ENCODE measurements around the gene TTC22. TPM values are rescaled to one million over a fixed set of nuclear protein-coding genes. Genes with fewer than 3 reads are reported as not detected.

The TTC22 gene
- not detected in 2 replicates for total RNA-seq

GRCh38 chr1:54800899-54801759 lies at the start of gene TTC22:
TTC22 (minus strand) TSS chr1:54801323; CDS start chr1:54801163, 160 bp downstream.

GRCh38 chr1:54764133-54764921 lies 36.8 kb downstream of the TTC22 start, which contains the start of gene PARS2:
PARS2 (minus strand) TSS chr1:54764523; CDS start chr1:54759161, 5,362 bp downstream.

Other genes starting within 250 kb of the TTC22 start
- gene FAM151A, start 177.8 kb downstream of the TTC22 start, total RNA-seq, result not detected in 2 replicates
- 0.05 TPM in 1 of 2 replicates, not detected in the other for gene MROH7, start 159.5 kb downstream of the TTC22 start, total RNA-seq
- 15.4 and 16.5 TPM in 2 replicates for gene TTC4, start 85.5 kb downstream of the TTC22 start, total RNA-seq
- gene PARS2, start 36.8 kb downstream of the TTC22 start, total RNA-seq, result 4.3 and 4.5 TPM in 2 replicates
- 76.8 and 78.6 TPM in 2 replicates for gene DHCR24, start 85.9 kb upstream of the TTC22 start, total RNA-seq
- 0.12 TPM in 1 of 2 replicates, not detected in the other for gene TMEM61, start 179.3 kb upstream of the TTC22 start, total RNA-seq
- not detected in 2 replicates for gene BSND, start 197.6 kb upstream of the TTC22 start, total RNA-seq
- gene PCSK9, start 238.2 kb upstream of the TTC22 start, total RNA-seq, result 0.29 and 0.31 TPM in 2 replicates